Activated CD8-positive, alpha-beta memory T cell treated with anti-CD3 and anti-CD28 coated beads, Interleukin-2, amount 50 U/mL, for 48 hours (primary cell): Measurements from ENCODE around the gene FBLN1.
"Not testable (repeated sequence)": the region's sequence is repeated elsewhere in the genome, so short reads cannot be mapped to it uniquely, and the experiment has no call there.

Source experiments
- DNase-seq: peaks from one replicate; pipeline ENCODE4 v3.0.0-alpha.2; 2020

Gene FBLN1

DNA sequence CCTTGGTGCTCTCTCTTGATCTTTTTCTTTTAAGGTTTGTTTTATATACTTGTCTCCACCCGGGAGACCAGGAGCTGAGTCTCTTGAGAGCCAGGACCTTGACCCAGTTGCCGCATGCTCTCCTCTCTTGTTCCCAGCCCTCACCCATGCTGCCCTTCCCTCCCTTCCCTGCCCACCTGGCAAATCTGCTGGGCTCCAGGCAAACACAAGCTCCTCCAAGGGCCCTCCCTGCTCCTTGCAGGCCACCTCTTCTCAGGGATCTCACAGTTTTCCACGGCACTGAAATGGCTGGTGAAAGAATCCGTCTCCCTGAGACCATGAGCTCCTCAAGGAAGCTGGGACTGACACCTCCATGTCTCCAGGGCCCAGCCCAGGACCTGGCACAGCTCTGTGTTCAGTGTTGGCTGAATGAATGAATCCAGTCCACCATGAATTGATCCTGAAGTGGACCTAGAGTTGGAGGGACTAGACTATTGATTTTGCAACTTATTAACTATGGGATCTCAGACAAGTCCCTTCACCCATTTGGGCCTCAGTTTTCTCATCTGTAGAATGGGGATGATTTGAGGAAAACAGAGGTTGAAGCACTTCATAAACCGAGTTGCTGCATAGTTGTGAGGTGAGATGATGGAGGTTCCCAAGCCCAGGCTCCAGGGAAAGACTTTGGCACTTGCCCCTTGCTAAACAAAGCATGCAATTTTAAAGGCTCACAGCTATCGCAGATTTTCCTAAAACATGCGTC lies 25.1 kb upstream of the FBLN1 start:
- DNase-seq = no peak

DNA sequence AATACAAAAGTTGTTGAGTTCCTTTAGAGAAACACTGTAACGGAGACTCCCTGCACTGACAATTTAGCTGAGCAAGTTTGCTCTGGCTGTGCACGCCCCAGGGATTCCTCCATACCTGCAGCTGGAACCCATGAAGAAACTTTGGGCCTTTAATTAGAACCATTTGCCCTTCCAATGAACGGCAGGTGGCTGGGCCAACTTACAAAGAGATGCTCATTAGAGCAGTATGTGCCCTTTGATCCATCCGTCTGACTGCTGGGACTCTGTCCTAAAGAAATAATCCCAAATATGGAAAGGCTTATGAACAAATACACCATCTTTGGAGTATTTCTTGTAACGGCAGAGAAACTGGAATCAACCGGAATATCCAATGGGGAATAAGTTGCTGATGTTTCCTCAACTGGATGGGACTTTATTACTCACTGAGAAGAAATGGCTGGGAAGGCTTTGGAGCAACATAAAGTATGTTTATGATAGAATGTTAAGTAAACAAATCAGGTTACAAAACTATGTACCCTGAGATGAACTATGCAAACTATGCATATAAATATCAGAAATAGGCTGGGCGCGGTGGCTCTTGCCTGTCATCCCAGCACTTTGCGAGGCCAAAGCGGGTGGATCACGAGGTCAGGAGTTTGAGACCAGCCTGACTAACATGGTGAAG lies 24.4 kb upstream of the FBLN1 start:
- DNase-seq = no peak

DNA sequence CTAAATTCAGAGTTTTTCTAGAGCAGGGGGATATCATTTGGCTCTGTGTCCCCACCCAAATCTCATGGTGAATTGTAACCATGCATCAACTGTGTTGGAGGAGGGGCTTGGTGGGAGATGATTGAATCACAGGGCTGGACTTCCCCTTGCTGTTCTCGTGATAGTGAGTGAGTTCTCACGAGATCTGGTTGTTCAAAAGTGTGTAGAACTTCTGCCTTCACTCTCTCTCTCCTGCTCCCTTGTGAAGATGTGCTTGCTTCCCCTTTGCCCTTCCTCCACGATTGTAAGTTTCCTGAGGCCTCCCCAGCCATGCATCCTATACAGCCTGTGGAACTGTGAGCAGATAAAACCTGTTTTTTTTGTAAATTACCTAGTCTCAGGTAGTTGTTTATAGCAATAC lies 22.0 kb upstream of the FBLN1 start:
- no peak for DNase-seq

DNA sequence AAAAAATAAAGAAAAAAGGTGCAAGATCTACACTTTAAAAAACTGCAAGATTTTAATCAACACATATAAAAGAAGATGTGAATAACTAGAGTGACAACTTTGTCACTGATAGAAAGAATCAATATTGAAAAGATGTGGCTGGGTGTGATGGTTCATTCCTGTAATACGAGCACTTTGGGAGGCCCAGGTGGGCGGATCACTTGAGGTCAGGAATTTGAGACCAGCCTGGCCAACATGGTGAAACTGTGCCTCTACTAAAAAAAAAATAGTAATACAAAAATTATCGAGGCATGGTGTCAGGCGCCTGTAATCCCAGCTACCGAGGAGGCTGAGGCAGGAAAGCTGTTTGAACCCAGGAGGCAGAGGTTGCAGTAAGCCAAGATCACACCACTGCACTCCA lies 21.0 kb upstream of the FBLN1 start:
- DNase-seq = no peak

DNA sequence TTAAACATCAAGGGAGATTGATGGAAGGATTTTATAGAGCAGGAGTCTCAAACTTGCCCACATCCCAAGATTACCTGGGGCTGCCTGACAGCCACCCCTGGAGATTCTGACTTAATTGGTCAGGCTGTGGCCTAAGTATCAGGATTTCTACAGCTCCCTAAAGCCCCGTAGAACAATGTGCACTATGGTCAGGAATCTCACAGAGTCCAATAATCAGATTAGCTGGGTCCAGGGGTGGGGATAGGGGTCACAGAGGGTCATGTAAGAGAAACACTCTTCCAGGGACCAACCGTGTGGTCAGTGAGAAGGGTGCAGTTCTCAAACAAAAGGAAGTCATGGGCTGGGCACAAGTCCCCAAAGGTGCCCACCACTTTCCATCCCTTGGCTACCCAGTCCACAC lies 20.5 kb upstream of the FBLN1 start:
- DNase-seq = no peak

DNA sequence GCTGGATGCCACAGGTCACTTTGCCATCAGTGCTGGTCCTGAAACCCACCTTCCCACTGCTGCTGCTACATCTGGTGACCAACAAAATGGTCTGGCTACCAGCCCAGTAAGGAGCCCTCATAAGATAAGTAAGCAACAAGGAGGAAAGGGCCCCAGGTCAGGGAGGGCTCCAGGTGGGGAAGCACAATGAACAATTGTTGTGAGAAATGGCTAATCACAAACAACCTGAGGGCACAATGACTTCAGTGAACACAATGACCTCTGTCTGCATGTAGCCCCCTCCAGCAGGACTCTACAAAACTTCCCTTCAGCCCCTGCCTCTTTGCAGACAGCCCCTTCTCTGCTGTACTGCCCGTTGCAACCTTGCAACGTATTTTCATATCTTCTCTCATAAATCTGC lies 19.4 kb upstream of the FBLN1 start:
- no peak for DNase-seq

DNA sequence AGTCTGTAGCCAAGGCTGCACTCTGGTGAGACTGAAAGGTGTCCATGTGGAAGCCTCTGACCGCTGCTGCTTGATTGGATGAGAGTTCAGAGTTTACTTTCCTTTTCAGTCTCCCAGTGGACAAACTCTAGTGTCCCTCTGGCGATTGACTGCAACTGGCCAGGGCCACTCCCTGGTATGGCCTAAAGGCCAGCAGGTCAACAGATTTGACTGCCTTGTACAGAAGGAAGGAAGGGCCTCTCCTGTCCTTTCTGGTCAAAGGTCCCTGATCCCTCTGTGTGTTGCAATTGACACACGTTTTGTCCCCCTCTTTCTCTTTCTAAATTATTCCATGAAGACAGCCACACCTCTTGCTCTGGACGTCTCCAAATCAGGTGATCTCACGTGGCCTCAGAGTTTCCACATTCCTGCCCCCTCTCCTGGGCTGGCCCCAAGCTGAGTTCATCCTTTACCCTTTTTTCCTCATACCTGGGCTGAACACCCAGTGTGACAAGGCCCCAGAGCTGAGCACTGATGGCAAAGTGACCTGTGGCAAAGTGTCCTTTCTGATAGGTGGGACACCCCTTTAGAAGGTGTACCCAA lies 18.7 kb upstream of the FBLN1 start:
- DNase-seq = no peak

DNA sequence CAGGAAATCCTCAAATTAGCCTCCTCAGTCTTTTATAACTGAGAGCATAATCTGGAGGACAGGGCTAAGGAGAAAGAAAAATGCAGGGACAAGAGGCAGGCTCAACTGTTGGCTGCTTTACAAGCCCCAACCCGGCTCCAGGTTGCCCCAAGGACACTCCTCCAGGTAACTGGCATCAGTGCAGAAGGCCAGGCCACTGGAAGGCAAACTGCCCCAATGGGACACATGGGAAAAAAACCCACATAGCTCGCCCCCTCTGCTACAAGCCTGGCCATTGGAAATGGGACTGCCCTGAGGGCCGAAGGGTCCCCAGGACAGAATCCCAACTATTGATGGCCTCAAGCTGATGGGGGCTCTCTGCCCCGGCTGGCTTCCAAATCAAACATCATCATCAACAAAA lies 17.9 kb upstream of the FBLN1 start:
- DNase-seq = no peak

DNA sequence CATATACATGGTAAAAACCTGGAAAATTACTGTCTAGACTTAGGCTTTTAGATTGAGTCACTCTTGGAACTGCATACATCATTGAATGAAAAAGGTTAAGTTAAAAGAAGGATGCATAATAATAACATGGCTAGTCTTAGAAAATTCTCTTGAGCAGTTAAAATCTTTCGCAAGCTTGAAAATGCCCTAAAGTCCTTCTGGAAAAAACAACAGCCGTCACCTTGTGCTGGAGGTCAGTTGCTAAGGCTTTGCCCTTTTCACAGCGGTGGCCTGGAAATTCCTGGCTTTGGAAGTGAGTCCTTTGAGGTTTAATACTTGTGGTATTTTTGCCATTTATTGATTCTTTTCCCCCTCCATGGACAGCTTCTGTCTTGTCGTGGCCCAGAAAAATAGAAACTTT lies 17.4 kb upstream of the FBLN1 start:
- no peak for DNase-seq

DNA sequence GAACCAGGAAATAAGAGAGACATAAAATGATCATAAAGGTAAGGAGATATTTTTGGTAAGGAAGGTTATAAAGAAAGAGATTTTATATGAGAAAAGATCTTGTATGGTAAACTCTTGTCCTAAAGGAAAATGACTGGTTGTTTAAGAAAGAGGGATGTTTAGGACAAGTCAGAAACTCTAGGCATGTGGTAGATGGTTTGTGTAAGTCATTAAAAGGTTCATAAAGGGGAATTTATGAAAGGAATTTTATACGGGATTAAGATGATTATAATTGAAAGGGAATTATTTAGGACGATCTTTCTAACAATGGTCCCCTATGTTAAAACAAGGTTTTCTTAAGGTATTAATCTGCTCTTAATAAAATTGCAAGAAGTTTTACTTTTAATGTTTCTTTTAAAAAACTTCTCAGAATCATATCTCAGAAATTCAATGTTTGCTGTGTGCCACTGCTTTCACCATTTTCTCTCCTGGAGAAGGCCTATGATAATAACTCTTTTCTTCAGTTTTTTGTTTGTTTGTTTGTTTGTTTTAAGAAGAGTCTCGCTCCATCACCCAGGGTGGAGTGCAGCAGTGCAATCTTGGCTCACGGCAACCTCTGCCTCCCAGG lies 13.8 kb upstream of the FBLN1 start:
- DNase-seq = no peak

DNA sequence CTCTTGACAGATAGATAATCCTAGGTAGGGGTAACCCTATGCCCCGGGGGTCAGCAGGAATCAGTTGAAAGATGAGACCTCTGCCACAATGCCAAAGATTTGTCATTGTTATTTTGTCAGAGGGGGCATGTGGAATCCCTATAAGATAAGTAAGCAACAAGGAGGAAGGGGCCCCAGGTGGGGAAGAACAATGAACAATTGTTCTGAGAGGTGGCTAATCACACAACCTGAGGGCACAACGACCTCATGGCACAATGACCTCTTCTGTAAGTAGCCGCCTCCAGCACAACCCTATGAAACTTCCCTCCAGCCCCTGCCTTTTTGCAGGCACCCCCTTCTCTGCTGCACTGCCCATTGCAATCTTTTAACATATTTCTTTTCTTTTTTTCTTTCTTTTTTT lies 11.8 kb upstream of the FBLN1 start:
- no peak for DNase-seq

DNA sequence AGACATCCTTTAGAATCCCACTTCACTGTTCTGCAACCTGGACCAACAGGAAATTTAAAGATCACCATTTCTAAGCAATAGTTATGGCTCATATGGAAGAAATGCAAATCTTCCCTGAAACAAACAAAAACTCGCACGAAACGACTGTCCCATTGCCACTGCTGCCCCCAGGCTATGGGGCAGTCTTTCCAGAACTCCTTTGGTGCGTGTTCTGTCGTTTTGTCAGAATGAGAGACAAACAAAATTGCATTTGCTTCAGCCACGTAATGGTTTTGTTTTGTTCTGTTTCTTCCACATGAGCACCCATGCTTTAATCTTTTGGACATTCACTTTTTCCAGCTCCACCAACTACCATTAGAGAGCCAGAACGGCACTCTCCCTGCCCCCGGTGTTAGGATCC lies 10.8 kb upstream of the FBLN1 start:
- DNase-seq = no peak

DNA sequence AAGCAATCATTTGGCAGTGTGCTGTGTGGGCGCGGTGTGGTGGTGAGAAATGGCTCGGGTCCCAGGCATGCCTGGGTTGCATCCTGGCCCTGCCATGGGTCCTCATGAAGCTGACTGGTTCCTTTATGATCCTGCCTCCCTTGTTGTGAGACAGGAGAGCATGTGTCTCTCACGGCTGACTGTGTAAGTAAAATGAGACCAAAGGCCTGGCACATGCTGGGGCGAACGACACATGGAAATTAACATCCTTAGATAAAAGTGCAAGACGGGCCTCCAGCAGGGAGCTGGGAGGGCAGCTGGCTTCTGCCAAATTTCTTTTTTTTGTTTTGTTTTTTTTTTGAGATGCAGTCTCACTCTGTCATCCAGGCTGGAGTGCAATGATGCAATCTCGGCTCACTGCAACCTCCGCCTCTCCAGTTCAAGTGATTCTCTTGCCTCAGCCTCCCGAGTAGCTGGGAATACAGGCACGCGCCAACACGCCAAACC lies 9.4 kb upstream of the FBLN1 start:
- DNase-seq = no peak

DNA sequence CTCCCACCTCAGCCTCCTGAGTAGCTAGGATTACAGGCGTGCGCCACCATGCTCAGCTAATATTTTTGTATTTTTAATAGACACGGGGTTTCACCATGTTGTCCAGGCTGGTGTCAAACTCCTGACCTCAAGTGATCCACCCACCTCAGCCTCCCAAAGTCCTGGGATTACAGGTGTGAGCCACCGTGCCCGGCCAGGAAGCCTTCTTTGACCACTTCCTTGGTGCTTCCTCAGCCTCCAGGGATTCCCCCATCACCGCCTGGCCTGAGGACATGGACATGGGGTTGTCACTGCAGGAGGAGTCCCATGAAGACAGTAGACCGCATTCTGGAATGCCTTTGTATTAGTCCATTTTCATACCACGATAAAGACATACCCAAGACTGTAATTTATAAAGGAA lies 8.4 kb upstream of the FBLN1 start:
- DNase-seq = not testable (repeated sequence)

DNA sequence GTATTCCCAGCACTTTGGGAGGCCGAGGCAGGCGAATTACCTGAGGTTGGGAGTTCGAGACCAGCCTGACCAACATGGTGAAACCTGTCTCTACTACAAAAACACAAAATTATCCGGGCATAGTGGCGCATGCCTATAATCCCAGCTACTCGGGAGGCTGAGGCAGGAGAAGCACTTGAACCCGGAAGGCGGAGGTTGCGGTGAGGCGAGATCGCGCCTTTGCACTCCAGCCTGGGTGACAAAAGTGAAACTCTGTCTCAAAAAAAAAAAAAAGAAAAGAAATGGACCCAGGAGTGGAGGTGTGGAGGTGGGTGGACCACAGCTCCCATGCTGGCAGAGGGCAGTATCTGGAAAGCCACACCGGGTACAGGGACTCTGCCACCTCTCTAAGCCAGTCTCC lies 7.1 kb upstream of the FBLN1 start:
- DNase-seq = not testable (repeated sequence)

DNA sequence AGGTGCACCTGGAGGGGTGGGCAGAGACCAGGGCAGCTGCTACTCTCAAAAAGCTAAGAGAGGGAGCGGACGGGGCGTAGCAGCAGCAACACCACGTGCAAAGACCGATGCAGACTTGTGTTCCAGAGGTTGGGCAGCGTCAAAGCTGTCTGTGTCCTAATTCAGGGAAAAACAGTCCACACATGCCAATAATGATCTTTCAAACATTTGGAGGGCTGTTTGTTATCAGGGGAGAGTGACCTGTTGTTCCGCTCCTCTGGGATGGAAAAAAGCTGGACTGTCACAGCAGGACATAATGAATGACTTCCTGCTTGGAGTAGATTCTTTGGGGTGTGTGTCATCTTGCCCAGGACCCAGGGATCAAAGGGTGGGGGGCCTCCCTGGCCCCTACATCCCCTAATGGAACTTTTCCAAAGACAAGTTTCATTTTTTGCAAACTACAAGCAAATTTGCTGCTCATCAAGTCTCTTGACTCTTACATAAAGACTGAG lies 6.2 kb upstream of the FBLN1 start:
- DNase-seq = no peak

DNA sequence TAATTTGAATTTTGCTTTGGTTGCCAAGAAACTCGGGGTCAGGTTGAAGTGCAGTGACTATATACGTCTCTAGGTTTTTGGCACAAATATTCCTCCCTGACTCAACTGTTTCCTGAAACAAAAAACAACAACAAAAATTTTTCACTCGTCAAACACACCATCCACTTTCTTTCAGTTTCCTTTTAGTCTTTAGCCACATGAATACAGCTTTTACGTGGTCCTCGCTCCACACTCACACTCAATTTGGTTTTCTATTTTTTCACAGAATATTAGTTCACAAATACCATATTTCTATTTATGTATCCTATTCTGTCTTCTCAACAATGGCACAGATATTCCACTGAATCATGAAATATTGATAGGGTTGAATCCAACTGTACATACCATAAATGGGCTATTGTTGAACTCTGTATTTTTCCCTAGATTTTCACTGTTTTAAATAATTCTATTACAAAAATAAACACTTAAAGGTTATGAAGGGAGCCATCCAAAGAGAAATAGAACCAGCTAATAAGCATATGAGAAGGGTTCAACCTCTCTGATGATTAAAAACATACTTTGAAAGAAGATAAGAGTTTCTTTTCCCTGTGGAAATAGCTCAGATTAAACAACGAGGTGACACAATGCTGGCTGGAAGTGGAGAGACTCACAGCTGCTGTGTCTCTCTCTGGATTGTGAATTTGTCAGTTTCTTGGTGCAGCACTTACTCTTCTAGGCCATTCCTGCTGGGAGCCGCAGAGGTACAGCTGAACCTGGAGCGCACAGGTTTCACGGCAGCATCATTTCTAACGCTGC lies 5.1 kb upstream of the FBLN1 start:
- no peak for DNase-seq

DNA sequence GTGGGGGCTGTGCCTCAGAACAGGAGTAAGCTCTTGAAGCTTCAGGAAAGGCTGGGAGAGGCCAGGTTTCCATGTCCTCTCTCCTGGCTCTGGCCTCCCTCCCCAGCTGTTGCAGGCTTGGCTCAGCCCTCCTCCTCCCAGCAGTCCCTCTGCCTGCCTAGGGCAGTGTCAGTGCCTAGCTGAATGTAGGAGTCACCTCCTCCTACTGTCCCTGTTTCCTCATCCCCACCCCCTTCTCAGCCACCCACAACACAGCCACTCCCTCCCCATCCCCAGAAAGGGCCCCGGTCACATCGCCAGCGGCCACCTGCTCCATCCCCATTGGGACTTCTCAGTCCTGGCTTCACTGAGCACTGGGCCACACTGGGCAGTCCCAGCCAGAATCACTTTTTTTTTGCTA lies 2.9 kb upstream of the FBLN1 start:
- DNase-seq = no peak

DNA sequence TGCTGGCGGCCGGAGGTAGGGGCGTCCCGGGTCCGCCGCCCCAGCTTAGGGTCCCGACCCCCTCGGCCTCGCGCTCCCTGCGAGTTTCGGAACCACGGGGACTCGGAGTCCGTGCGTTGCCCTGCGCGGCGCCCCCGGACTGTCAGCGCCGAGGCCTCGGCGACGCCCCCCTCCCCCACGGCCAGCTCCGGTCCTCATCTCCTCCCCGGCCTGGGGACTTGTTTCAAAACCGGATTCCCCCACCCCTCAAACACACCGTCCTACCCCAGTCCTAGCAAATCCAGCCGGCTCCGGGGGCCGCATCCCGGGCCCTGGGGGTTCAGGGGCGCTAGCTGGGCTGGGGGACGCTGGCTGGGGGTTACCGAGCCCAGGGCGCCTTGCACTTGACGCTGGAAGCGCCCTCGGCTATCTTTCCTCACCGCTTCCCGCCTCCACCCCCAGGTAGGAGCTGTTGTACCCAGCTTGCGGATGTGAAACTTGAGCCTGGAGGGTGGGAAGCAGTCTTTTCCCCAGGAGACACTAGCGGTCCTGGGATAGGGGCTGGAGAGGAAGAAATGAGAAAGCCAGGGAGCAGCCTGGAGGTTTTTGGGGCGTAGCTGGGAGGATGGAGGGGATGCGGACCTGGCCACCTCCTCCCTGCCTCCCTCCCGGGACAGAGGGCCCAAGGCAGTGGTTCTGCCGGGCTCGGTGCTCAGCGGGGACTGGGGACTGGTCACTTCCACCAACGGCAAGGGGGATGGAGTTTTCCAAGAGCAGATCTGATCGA lies 550 bp downstream of the FBLN1 start:
- no peak for DNase-seq

DNA sequence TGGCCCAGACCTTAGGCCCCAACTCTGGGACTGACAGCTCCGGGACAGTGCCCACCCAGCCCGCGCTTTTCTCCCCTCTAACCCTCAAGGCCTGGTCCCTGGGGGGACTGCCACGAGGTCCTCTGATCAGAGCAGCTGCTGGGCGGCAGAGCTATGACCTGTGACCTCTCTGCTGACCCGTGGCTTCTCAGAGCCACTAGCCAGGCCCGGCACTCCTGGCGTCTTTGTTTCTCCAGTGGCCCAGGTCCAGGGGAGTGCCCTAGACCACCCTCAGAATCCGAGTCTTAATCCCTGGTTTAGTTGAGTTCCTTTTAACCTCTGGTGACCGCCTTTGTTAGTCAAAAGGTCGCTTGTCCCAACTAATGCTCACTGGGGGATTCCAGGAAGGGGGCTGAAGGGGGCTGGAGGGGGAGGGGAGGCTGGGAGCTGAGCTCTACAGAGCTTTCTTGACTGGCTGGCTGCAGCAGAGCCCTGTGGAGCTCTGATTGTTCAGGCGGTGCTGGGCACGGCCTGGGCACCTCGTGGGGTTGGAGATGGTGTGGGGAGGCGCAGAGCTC lies 1.2 kb downstream of the FBLN1 start:
- DNase-seq = no peak
